Dendritic cell treated with granulocyte-macrophage colony-stimulating factor and Interleukin-4, amounts not matched to agents 40 ng/mL and 50 ng/mL, for 4 days (primary cell): Measurements from ENCODE around the gene MINPP1.
A peak's percentile ranks its signal among the peaks of the same experiment; 100 is the strongest.

Experiments
- H3K27ac Mint-ChIP-seq: one replicate; pipeline ENCODE4 v1.8.0; 2022; ENCODE audit warnings: mild to moderate bottlenecking, mixed read lengths
- H3K27me3 Mint-ChIP-seq: one replicate; pipeline ENCODE4 v1.8.0; 2022; ENCODE audit warnings: mild to moderate bottlenecking, mixed read lengths
- H3K36me3 Mint-ChIP-seq: one replicate; pipeline ENCODE4 v1.8.0; 2022; ENCODE audit warnings: low read depth, mixed read lengths
- H3K4me1 Mint-ChIP-seq: one replicate; pipeline ENCODE4 v1.8.0; 2022; ENCODE audit warnings: low read depth, mixed read lengths
- H3K4me3 Mint-ChIP-seq: one replicate; pipeline ENCODE4 v1.8.0; 2022; ENCODE audit warnings: mild to moderate bottlenecking, moderate library complexity, mixed read lengths
- H3K9me3 Mint-ChIP-seq: one replicate; pipeline ENCODE4 v1.8.0; 2022; ENCODE audit warnings: mixed read lengths
- intact Hi-C: fragments of 100-400 bp; cut with micrococcal nuclease; formaldehyde crosslinking; loops from one replicate; pipeline ENCODE4 v1.15.0; 2022

Gene MINPP1

GRCh38 chr10:87538092-87539015 lies 33.7 kb downstream of the MINPP1 start:
- intact Hi-C loops: loop anchor here (5.0 kb wide), 1 partner anchor 119 kb away; the partner anchor contains the start of gene PAPSS2
- H3K9me3 Mint-ChIP-seq: peaks cover 23% of the 10 kb centered on the region
- no peak overlapping the region for H3K4me3 Mint-ChIP-seq
- no peaks in the 10 kb centered on the region for H3K27me3 Mint-ChIP-seq
- peak overlapping the region; percentile 16 for H3K27ac Mint-ChIP-seq
- peaks cover 40% of the 10 kb centered on the region for H3K36me3 Mint-ChIP-seq
- H3K4me1 Mint-ChIP-seq: peaks cover 20% of the 10 kb centered on the region

GRCh38 chr10:87541114-87541513 lies 36.4 kb downstream of the MINPP1 start:
- H3K27ac Mint-ChIP-seq: no peak overlapping the region
- peaks cover 32% of the 10 kb centered on the region for H3K4me1 Mint-ChIP-seq
- peaks cover 25% of the 10 kb centered on the region for H3K9me3 Mint-ChIP-seq
- no peak overlapping the region for H3K4me3 Mint-ChIP-seq
- intact Hi-C loops: no loop called here
- H3K36me3 Mint-ChIP-seq: peaks cover 43% of the 10 kb centered on the region
- H3K27me3 Mint-ChIP-seq: no peaks in the 10 kb centered on the region

GRCh38 chr10:87544721-87545120 lies 40.0 kb downstream of the MINPP1 start:
- Mint-ChIP-seq H3K27ac (no peak overlapping the region), H3K4me1 (peaks cover 39% of the 10 kb centered on the region), H3K4me3 (no peak overlapping the region), H3K36me3 (peaks cover 34% of the 10 kb centered on the region), H3K27me3 (no peaks in the 10 kb centered on the region), H3K9me3 (peaks cover 25% of the 10 kb centered on the region)
- intact Hi-C loops: no loop called here

GRCh38 chr10:87545783-87546182 lies 41.1 kb downstream of the MINPP1 start:
- H3K9me3 Mint-ChIP-seq: peaks cover 25% of the 10 kb centered on the region
- H3K27me3 Mint-ChIP-seq: no peaks in the 10 kb centered on the region
- H3K4me1 Mint-ChIP-seq: peaks cover 34% of the 10 kb centered on the region
- H3K27ac Mint-ChIP-seq: peak overlapping the region; percentile 82
- intact Hi-C loops: no loop called here
- peaks cover 24% of the 10 kb centered on the region for H3K36me3 Mint-ChIP-seq
- no peak overlapping the region for H3K4me3 Mint-ChIP-seq

- Mint-ChIP-seq H3K27me3 (no peaks in the 10 kb centered on the region), H3K36me3 (peaks cover 24% of the 10 kb centered on the region), H3K9me3 (peaks cover 23% of the 10 kb centered on the region), H3K4me3 (peak overlapping the region; percentile 7), H3K27ac (peak overlapping the region; percentile 82), H3K4me1 (peaks cover 39% of the 10 kb centered on the region)
- intact Hi-C loops: no loop called here
These were observed 41.5 kb downstream of the MINPP1 start for GRCh38 chr10:87546210-87546609.

GRCh38 chr10:87546971-87547413 lies 42.3 kb downstream of the MINPP1 start:
- no peak overlapping the region for H3K4me3 Mint-ChIP-seq
- H3K4me1 Mint-ChIP-seq: peaks cover 39% of the 10 kb centered on the region
- H3K36me3 Mint-ChIP-seq: peaks cover 19% of the 10 kb centered on the region
- intact Hi-C loops: no loop called here
- H3K9me3 Mint-ChIP-seq: peaks cover 15% of the 10 kb centered on the region
- H3K27ac Mint-ChIP-seq: no peak overlapping the region
- no peaks in the 10 kb centered on the region for H3K27me3 Mint-ChIP-seq

- peaks cover 7% of the 10 kb centered on the region for H3K9me3 Mint-ChIP-seq
- intact Hi-C loops: no loop called here
- peaks cover 39% of the 10 kb centered on the region for H3K4me1 Mint-ChIP-seq
- H3K27ac Mint-ChIP-seq: no peak overlapping the region
- no peaks in the 10 kb centered on the region for H3K27me3 Mint-ChIP-seq
- no peak overlapping the region for H3K4me3 Mint-ChIP-seq
- H3K36me3 Mint-ChIP-seq: peaks cover 19% of the 10 kb centered on the region
These were observed 43.1 kb downstream of the MINPP1 start for GRCh38 chr10:87547734-87548311.

GRCh38 chr10:87550741-87551140 lies 46.0 kb downstream of the MINPP1 start:
- peaks cover 18% of the 10 kb centered on the region for H3K36me3 Mint-ChIP-seq
- intact Hi-C loops: no loop called here
- no peaks in the 10 kb centered on the region for H3K9me3 Mint-ChIP-seq
- peaks cover 31% of the 10 kb centered on the region for H3K4me1 Mint-ChIP-seq
- H3K27me3 Mint-ChIP-seq: no peaks in the 10 kb centered on the region
- H3K4me3 Mint-ChIP-seq: no peak overlapping the region
- H3K27ac Mint-ChIP-seq: peak overlapping the region; percentile 27

GRCh38 chr10:87551326-87551725 lies 46.6 kb downstream of the MINPP1 start:
- Mint-ChIP-seq H3K4me1 (peaks cover 25% of the 10 kb centered on the region), H3K27ac (no peak overlapping the region), H3K27me3 (no peaks in the 10 kb centered on the region), H3K9me3 (no peaks in the 10 kb centered on the region), H3K36me3 (peaks cover 18% of the 10 kb centered on the region), H3K4me3 (no peak overlapping the region)
- intact Hi-C loops: no loop called here

GRCh38 chr10:87552248-87552929 lies 47.7 kb downstream of the MINPP1 start:
- intact Hi-C loops: no loop called here
- Mint-ChIP-seq H3K27me3 (no peaks in the 10 kb centered on the region), H3K4me1 (peaks cover 16% of the 10 kb centered on the region), H3K9me3 (no peaks in the 10 kb centered on the region), H3K27ac (no peak overlapping the region), H3K36me3 (peaks cover 18% of the 10 kb centered on the region), H3K4me3 (no peak overlapping the region)

GRCh38 chr10:87557409-87557808 lies 52.7 kb downstream of the MINPP1 start:
- intact Hi-C loops: no loop called here
- no peak overlapping the region for H3K27ac Mint-ChIP-seq
- no peaks in the 10 kb centered on the region for H3K27me3 Mint-ChIP-seq

GRCh38 chr10:87558333-87558732 lies 53.6 kb downstream of the MINPP1 start:
- Mint-ChIP-seq H3K4me3 (no peak overlapping the region), H3K4me1 (no peaks in the 10 kb centered on the region), H3K27me3 (no peaks in the 10 kb centered on the region), H3K9me3 (peaks cover 13% of the 10 kb centered on the region), H3K27ac (no peak overlapping the region), H3K36me3 (peaks cover 5% of the 10 kb centered on the region)
- intact Hi-C loops: no loop called here

More at GRCh38 chr10:87557409-87557808, 52.7 kb downstream of the MINPP1 start:
- Mint-ChIP-seq H3K36me3 (peaks cover 11% of the 10 kb centered on the region), H3K4me1 (no peaks in the 10 kb centered on the region), H3K4me3 (no peak overlapping the region), H3K9me3 (peaks cover 3% of the 10 kb centered on the region)

GRCh38 chr10:87559392-87559791 lies 54.7 kb downstream of the MINPP1 start:
- Mint-ChIP-seq H3K36me3 (no peaks in the 10 kb centered on the region), H3K4me1 (no peaks in the 10 kb centered on the region), H3K27me3 (no peaks in the 10 kb centered on the region), H3K9me3 (peaks cover 23% of the 10 kb centered on the region), H3K27ac (no peak overlapping the region), H3K4me3 (no peak overlapping the region)
- intact Hi-C loops: no loop called here
